NCI-H1436 (cell line): ENCODE data around the gene TMOD3.
"Not testable (repeated sequence)": the region's sequence is repeated elsewhere in the genome, so short reads cannot be mapped to it uniquely, and the experiment has no call there.

ENCODE experiments used
- DNase-seq: peaks from one replicate; lab custom pipeline; 2025; lab: John Stamatoyannopoulos, UW

The TMOD3 gene

DNA sequence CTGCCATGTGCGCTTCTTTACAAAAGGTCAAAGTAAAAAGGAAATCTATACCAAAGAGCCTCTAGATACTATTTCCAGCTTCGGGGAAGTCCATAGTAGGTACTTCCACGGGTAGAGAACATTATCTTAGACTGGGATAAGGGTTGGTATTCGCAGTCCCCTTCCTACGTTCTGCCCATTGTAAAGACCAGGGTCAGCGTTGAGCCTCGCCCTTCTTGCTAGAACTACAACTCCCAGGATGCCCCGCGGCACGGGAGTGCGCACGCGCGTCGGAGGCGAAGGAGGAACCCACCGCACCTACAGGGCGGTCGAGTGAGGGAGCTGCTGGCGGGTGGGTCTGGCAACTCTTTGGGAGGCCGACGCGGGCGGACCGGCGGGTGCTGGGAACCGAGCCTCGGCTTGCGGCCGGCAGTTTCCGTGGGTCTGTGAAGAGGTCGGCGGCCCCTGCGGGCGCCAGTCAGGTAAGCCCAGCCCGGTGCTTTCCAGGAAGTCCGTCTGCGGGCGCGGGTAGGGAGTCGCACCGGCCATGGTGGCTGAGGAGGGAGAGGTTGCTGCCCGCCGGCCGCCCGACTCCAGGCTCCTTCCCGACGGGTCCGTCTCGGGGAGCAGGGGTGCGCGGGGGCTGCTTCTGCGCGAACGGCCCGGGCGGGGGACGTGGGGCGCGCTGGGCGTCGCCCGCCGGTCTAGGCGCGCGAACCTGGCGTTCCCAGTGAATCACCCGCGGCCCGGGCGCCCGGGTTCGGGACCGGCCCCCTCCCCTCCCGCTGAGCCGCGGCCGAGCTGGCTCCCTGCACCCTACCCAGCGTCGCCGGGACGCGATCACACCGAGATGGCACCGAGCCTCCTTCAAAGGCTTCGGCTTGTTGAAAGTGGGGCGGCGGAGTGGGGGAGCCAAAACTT is at the start of gene TMOD3:
Gene TMOD3, plus strand, starts transcription at position 278 of the 900 bp plus-strand sequence. CDS start 33,232 bp downstream, outside the sequence.
- peak; percentile 84 for DNase-seq

DNA sequence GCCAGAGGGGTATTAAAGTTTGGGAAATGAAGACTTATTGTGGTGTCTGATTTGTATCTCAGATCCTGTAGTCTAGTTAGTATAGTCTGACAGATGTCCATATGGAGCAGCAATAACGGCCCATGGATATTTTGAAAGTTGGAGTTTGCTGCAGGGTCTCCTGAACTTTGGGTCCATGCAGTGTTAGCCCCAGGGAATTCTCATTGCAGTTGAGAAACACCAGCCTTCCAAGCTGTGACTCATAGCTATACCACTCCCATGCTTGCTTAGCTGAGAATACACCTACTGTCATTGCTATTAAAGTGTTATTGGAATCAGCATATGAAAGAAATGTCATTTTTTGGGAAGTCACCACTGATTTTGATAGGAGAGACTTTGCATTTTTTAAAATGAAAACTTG is 48.8 kb upstream of the TMOD3 start:
- no peak for DNase-seq

DNA sequence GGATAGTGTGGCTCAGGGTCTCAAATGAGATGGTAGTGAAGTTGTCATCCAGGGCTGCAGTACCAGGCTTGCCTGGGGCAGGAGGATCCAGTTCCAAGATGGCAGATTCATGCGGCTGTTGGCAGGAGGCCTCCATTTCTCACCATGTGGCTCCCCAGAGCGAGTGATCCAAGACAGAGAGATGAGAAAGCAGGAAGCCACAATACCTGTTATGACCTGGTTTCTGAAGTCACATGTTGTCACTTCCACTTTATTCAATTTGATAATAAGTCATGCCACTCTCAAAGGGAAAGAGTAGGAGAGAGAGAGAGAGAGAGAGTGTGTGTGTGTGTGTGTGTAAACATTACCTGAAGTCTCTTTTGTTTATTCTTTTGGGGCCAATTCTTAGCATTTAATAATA is 47.9 kb upstream of the TMOD3 start:
- DNase-seq: no peak

DNA sequence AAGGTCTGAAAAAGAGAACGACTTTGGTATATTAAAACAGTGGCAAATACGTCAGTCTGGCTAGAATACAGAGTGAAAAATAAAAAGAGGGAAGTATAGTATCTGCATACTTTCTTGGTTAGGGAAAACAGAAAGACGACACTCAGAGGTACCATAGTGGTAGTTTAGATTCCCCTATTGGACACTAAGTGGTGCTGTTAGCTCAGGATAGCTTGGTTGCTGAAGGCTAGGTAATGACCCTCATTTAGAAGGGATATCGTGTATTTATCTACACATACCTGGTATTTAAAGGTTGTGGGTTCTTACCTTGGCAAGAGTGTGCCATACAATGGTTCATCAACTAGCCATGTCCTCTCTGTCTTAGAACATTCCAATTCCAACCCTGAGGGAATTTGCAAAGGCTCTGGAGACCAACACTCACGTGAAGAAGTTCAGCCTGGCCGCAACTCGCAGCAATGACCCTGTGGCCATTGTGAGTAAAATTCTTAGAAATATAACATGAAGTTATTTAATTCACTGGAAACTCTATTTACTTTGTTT is 47.0 kb upstream of the TMOD3 start:
- no peak for DNase-seq

DNA sequence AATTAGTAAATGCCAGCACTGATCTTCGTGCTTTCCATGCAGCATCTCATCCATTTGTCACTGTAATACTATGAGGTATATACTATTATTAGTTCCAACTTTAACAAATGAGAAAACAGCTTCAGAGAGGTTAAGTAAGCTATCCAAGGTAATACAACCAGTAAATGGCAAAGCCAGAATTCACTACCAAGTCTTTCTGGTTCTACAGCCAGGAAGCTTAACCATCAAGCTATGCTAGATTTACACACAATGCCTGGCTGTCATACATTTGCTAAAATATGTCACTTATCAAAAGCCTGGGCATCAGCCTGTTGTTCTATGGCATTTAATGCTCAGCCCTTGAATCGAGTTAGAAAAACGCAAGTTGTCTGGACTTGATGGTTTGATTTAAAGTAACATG is 45.5 kb upstream of the TMOD3 start:
- no peak for DNase-seq

DNA sequence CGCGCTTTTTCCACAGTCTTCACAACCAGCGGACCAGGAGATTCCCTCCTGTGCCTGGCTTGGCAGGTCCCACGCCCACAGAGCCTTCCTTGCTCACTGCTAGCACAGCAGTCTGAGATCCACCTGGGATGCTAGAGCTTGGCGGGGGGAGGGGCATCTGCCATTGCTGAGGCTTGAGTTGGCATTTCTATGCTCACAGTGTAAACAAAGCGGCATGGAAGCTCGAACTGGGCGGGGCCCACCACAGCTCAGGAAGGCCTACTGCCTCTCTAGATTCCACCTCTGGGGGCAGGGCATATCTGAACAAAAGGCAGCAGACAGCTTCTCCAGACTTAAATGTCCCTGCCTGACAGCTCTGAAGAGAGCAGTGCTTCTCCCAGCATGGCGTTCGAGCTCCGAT is 42.3 kb upstream of the TMOD3 start:
- not testable (repeated sequence) for DNase-seq

DNA sequence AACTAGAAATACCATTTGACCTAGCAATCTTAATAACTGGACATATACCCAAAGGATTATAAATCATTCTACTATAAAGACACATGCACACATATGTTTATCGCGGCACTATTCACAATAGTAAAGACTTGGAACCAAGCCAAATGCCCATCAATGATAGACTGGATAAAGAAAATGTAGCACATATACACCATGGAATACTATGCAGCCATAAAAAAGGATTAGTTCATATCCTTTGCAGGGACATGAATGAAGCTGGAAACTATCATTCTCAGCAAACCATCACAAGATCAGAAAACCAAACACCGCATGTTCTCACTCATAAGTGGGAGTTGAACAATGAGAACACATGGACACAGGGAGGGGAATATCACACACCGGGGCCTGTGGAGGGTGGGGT is 37.0 kb upstream of the TMOD3 start:
- DNase-seq: not testable (repeated sequence)

DNA sequence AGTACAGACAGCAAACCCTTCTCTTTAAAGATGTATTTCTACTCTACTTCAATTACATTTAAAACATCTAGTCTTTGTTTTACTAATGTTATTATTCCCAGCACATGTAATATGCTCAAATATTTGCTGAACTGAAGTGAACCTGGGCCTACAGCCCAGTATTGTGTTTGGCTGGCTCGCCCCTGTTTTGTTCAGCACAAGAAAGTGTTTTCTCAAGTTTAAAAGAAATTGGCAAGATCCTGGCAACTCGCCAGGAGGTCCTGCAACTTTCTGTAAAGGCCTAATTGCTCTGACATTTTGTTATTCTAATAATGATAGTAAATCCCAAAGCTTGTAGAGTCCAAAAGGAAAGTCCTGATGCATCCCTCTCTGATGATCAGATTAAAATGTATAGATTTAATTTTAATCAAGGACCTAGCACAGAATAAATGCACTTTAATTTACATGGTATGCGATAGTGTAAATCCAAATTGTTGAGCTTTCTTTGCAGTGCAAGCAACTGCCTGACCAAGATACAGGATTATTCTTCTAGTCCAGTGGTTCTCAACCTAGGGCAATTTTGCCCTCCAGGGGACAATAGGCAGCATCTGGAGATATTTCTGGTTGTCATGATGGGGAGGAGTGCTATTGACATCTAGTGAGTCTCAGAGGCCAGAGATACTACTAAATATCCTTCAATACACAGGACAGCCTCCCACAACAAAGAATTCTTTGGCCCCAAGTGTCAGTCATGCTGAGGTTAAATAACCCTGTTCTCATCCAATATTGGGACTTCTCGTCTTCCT is 35.7 kb upstream of the TMOD3 start:
- no peak for DNase-seq

DNA sequence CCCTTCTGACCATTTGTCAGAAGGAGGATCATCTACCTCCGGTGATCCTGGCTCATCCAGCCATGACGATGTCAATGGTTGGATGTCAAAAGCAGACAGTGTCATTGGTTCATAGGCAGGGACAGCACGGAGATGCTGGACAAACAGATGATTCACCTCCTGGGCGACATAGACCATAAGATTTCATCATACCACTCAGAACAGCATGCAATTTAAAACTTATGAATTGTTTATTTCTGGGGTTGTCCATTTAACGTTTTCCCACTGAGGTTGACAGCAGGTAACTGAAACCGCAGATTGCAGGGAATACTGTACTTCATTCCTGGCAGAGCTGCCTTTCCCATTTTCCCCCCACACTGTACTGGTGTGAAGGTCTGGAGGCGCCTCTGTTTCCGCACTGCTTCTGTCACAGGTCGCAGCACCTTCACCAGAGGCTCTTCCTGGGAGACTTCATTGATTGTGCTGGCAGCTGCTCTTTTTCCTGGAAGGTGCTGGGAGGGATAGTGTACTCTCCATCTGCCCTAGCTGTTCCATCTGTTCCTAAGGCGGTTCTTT is 32.5 kb upstream of the TMOD3 start:
- no peak for DNase-seq

DNA sequence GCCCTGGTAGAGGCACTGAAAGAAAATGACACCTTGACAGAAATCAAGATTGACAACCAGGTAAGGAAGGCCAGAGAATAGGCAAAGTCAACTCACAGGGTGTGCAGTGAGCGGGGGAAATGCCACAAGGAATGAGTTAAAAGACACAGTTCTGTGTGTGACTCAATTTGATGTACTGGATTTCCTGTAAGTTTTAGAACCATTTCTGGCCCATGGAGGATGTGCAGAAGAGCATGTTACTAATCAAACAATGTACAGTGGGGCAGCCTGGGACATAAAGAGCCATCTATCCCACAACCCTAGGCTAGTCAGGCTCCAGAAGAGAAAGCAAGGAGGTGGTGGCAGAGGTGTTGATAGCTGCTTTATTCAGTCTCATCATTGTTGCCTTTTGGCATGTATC is 31.2 kb upstream of the TMOD3 start:
- DNase-seq: no peak

DNA sequence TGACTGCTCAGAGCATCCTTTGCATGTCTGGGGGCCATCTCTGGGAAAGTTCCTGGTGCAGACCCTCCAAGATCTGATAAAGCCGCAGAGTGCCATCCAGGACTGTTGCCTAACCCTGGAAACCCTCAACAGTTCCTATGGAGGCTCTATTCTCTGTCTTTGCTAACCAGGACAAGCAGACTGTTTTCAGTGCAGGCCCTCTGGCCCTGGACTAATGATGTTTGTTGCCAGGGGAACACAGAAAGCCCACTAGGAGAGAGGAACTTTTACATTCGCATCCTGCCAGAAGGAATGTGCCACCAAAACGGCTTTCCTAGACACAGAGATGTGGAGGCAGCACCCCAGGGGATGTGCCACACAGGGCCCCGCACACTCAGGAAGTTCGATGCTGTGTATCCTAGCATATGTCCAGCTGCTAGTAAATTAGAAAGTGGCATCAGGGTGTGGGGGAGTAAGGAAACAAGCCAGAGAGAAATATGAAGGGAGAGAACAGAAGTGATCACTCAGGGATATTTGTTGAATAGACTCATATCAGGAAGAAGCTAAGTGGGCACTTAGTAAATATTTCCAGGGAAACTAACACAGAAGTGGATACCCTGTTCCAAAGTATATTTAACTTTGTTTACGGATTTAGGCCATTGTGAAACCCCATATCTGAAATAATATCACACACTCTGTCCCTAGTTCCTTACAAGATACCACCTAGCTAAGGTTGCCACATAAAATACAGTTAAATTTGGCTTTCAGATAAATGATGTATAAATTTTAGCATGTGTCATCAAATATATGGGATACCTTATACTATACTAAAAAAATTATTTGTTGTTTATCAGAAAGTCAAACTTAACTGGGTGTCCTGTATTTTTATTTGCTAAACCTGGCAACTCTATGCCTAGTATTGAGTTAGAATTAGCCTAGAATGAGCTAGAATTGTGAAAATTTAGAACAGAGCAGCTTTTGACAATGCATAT is 29.9 kb upstream of the TMOD3 start:
- DNase-seq: no peak

DNA sequence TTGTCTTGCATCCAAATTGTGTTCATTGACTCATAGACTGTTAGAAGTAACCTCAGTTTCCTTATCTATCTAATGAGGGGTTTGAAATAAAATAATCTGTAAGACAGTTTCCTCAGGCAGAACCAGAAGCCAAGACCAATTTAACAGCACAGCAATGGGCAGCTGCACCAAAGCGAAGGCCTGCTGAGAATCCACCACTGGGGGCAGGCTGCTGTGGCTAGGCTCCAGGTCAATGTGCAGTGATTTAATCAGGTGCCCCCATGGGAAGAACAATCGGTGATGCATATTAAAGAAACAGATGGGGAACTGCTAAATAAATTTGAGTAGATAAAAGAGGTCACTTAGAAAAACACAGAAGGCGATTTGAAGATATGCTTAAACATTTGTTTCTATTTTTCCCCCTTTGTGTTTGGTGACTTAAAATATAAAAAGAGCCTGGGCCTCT is 28.0 kb upstream of the TMOD3 start:
- peak; percentile 8 for DNase-seq

DNA sequence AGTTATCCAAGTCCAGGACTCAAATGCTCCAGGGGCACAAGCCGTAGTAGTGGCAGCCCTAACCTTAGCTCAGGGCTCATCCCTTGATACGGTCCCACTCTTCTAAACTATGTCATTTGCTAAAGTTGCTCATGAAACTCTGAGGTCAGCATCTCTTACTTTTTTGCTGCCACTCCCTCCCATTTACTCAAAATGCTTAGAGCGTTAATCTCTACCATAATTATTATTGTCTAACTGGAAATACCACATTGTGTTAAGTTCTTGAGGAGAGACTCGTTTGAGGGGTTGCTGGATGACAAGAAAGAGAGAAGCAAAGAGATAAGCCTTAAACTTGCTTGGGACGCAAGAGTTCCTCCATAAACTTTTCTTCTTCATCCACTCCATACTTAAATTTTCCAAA is 26.9 kb upstream of the TMOD3 start:
- no peak for DNase-seq

DNA sequence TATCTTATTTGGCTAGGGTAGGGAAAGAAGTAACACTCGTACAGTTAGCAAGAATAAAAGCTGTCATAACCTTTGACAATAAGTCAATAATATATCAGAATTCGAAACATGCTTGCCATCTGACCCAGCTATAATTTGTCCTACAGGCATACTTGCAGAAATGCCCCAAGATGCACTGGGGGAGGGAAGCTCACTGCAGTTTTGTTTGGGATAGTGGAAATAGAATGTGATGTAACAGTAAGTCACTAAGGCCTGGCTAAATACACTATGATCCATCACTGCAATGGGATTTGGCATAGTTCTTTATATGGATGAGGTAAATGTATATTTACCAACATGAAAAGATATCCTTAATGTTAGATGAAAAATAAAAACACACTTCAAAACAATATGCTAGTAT is 25.5 kb upstream of the TMOD3 start:
- no peak for DNase-seq

DNA sequence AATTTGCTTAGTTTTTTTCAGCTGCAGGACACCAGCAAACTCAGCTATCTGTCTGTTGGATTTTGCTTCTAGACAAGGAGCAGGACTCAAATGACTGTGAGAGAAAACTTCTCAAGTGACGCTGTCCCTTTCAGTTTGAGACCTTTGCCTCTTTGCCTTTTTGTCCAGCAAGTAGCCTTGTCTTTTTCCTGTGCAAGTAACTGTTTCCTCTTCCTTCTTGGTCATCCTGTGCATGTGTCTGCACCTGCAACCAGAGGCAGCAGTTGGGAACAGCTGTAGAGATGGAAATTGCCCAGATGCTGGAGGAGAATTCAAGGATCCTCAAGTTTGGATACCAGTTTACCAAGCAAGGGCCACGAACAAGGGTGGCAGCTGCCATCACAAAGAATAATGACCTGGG is 23.3 kb upstream of the TMOD3 start:
- DNase-seq: no peak

DNA sequence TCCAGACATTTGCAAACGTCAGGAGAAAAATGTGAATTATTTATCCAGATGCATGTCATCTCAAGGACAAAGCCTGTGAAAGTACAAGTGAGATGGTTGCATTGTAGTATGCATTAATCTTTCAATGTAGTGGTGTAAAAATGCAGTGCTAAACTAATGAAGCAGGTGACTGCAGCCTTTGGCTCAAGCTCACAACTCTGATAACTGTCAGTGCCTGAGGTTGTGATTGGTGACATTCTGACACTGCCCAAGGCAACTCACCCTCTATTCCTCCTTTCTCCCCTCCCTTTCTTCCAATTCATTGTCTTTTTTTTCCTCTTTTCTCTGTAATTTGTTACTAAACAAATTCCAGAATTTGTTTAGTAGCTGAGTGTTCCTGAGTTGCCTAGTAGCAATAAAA is 20.0 kb upstream of the TMOD3 start:
- no peak for DNase-seq

DNA sequence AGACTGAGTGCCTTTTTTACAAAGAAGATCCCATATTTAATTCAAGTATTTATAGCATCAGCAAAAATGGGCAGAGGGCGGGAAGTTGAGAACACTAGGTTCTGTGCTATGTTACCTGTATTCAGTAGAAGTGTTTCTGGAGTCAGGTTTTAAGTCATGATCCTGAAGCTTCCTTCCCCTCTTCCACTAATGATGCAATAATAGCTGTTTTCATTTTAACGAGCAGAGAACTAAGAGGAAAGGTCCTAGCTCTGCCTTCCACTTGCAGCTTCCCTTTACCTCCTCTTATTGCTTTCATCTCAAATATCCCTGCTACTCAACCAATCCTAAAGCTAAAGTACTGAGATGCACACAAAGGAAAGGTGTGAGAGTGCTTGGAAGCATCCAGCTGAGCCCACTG is 16.9 kb upstream of the TMOD3 start:
- DNase-seq: no peak

DNA sequence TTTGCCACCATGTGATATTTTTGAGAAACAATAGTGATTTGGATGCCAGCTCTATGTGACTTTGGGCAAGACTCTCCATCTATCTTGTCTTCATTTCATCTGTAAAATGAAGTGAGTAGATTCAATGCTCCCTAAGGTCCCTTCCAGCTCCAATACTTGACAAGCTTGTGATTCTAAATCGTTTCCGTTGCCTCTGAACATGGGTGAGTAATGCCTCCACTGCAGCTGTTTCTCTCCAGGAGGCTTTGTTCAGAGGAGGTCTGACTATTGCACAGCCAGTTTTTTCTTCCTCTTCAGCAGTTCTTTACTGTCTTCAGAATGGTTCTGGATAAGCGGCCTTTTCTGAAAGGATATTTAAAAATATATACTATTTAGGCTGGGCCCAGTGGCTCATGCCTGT is 14.8 kb upstream of the TMOD3 start:
- DNase-seq: no peak

DNA sequence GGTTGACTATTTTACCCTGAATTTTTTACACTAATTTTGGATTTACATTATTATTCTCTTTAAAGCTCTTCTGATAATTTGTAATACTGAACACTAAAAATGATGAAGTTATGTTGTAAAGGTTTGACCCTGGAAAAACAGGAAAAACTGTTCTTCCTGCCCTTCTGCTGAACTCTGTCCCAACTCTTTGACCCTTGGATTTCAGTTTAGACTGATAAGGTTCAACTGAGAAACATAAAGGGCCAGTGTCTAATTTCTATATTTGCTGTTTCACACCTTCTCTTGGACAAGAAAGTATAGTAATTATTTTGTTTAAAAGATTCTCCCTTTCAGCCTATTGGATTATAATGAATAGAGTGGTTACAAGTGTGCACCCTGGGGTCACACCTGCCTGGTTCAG is 12.8 kb upstream of the TMOD3 start:
- no peak for DNase-seq

DNA sequence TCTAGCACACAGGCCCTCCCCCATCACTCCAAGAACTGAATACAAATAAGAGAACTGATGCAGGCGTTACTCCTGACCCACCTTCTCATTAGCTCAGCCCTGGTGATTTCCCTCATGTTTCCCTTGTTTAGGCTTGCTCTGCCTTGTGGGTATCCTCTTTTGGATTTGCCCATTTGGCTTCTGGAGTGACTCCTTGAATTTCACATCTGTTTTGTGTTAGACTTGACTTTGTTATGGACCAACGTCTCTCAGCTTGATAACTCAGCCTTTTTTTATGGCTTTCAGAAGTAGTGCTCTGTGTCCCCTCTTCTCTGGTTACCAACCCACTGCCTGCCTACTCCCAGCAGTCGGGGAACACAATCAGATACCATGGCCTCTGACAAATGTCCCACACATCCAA is 11.3 kb upstream of the TMOD3 start:
- no peak for DNase-seq

DNA sequence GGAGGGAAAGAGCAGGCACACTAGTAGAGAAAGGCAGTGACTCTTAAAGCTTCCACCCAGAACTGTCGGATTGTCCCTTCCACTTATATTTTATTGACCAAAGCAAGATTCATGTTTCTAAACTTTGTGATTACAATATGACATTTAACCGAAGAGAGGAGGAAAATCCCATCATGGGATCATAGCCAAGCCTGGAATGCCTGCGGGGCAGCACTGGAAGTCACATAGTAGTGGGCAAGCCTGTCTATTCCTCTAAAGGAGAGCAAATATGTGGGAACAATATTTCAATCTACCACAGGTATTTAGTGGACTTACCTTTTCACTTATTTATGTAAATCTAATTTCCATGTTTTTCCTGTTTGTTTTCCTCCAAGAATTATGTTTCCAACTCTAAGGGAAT is 3.8 kb upstream of the TMOD3 start:
- no peak for DNase-seq
